ENCODE results near the gene LUC7L2.

LUC7L2 gene

GRCh38 chr7:139441961-139442360 lies 82.3 kb downstream of the LUC7L2 start:
- Histone ChIP-seq H3K36me3 (replicated peaks; ENCODE audit: insufficient read depth, low read length) (no peaks in the 10 kb centered on the region), H3F3A (ENCODE audit: insufficient read depth, low read length) (no peaks in the 10 kb centered on the region), H3K4me2 (ENCODE audit: low read depth, low read length) (no peak overlapping the region), H3K9ac (ENCODE audit: low read length) (no peak overlapping the region), H3K9me3 (replicated peaks; ENCODE audit: insufficient read depth, low read length) (no peaks in the 10 kb centered on the region), H2AFZ (ENCODE audit: low read length) (no peak overlapping the region), H3K27ac (ENCODE audit: low read length) (no peak overlapping the region), H3K4me1 (ENCODE audit: low read length) (no peaks in the 10 kb centered on the region), H3K79me2 (ENCODE audit: low read length) (no peaks in the 10 kb centered on the region), H3K9me2 (replicated peaks; ENCODE audit: insufficient read depth, low read length) (no peaks in the 10 kb centered on the region), H4K20me1 (ENCODE audit: insufficient read depth, low read length) (no peaks in the 10 kb centered on the region), H3K4me3 (ENCODE audit: low read length) (no peak overlapping the region), H3K27me3 (replicated peaks; ENCODE audit: insufficient read depth, low read length) (no peaks in the 10 kb centered on the region)
- DNase-seq = no peak
- no peak for TF ChIP-seq CTCF (IDR thresholded peaks at IDR 0.05; ENCODE audit: low read length)
- no peak for TF ChIP-seq EZH2 (optimal IDR thresholded peaks at IDR 0.05; ENCODE audit: low read depth, low read length)
- TF ChIP-seq EZH2phosphoT487 (IDR thresholded peaks at IDR 0.05; ENCODE audit: low read length) = no peak

GRCh38 chr7:139446051-139446890 lies 86.6 kb downstream of the LUC7L2 start:
- no peaks in the 10 kb centered on the region for H3K36me3 ChIP-seq (replicated peaks; ENCODE audit: insufficient read depth, low read length)

GRCh38 chr7:139450851-139451250 lies 91.2 kb downstream of the LUC7L2 start:
- Histone ChIP-seq H4K20me1 (ENCODE audit: insufficient read depth, low read length) (no peaks in the 10 kb centered on the region), H3K27me3 (replicated peaks; ENCODE audit: insufficient read depth, low read length) (no peaks in the 10 kb centered on the region), H3K36me3 (replicated peaks; ENCODE audit: insufficient read depth, low read length) (no peaks in the 10 kb centered on the region), H3K4me3 (ENCODE audit: low read length) (no peak overlapping the region), H3K79me2 (ENCODE audit: low read length) (no peaks in the 10 kb centered on the region), H3K4me1 (ENCODE audit: low read length) (no peaks in the 10 kb centered on the region), H2AFZ (ENCODE audit: low read length) (no peak overlapping the region), H3K27ac (ENCODE audit: low read length) (no peak overlapping the region), H3K9me2 (replicated peaks; ENCODE audit: insufficient read depth, low read length) (no peaks in the 10 kb centered on the region), H3K4me2 (ENCODE audit: low read depth, low read length) (no peak overlapping the region), H3K9ac (ENCODE audit: low read length) (no peak overlapping the region), H3F3A (ENCODE audit: insufficient read depth, low read length) (no peaks in the 10 kb centered on the region), H3K9me3 (replicated peaks; ENCODE audit: insufficient read depth, low read length) (no peaks in the 10 kb centered on the region)
- no peak for TF ChIP-seq CTCF (IDR thresholded peaks at IDR 0.05; ENCODE audit: low read length)
- no peak for TF ChIP-seq EZH2phosphoT487 (IDR thresholded peaks at IDR 0.05; ENCODE audit: low read length)
- no peak for DNase-seq

More at GRCh38 chr7:139446051-139446890, 86.6 kb downstream of the LUC7L2 start:
- Histone ChIP-seq H2AFZ (ENCODE audit: low read length) (no peak overlapping the region), H3K4me1 (ENCODE audit: low read length) (no peaks in the 10 kb centered on the region), H3K79me2 (ENCODE audit: low read length) (no peaks in the 10 kb centered on the region), H3K4me2 (ENCODE audit: low read depth, low read length) (no peak overlapping the region), H3K9me3 (replicated peaks; ENCODE audit: insufficient read depth, low read length) (no peaks in the 10 kb centered on the region), H3K9ac (ENCODE audit: low read length) (no peak overlapping the region), H3K27me3 (replicated peaks; ENCODE audit: insufficient read depth, low read length) (no peaks in the 10 kb centered on the region), H4K20me1 (ENCODE audit: insufficient read depth, low read length) (no peaks in the 10 kb centered on the region), H3F3A (ENCODE audit: insufficient read depth, low read length) (no peaks in the 10 kb centered on the region), H3K4me3 (ENCODE audit: low read length) (no peak overlapping the region), H3K27ac (ENCODE audit: low read length) (no peak overlapping the region), H3K9me2 (replicated peaks; ENCODE audit: insufficient read depth, low read length) (no peaks in the 10 kb centered on the region)
- no peak for TF ChIP-seq EZH2 (optimal IDR thresholded peaks at IDR 0.05; ENCODE audit: low read depth, low read length)
- TF ChIP-seq CTCF (IDR thresholded peaks at IDR 0.05; ENCODE audit: low read length) = no peak
- TF ChIP-seq EZH2phosphoT487 (IDR thresholded peaks at IDR 0.05; ENCODE audit: low read length) = no peak
- no peak for DNase-seq

Data from MM.1S (cell line).